ENCODE data around the gene VASN. TPM values are rescaled to one million over a fixed set of nuclear protein-coding genes. Genes with fewer than 3 reads are reported as not detected.
A peak's percentile ranks its signal among the peaks of the same experiment; 100 is the strongest.

VASN gene
- total and polyA plus RNA-seq, 12 donors: 0.77 to 44.7 (median 21.3) TPM

GRCh38 chr16:4323845-4324488 is 47.7 kb upstream of the VASN start:
- peak; percentile 63 to 82 (median 77) for DNase-seq

DNA sequence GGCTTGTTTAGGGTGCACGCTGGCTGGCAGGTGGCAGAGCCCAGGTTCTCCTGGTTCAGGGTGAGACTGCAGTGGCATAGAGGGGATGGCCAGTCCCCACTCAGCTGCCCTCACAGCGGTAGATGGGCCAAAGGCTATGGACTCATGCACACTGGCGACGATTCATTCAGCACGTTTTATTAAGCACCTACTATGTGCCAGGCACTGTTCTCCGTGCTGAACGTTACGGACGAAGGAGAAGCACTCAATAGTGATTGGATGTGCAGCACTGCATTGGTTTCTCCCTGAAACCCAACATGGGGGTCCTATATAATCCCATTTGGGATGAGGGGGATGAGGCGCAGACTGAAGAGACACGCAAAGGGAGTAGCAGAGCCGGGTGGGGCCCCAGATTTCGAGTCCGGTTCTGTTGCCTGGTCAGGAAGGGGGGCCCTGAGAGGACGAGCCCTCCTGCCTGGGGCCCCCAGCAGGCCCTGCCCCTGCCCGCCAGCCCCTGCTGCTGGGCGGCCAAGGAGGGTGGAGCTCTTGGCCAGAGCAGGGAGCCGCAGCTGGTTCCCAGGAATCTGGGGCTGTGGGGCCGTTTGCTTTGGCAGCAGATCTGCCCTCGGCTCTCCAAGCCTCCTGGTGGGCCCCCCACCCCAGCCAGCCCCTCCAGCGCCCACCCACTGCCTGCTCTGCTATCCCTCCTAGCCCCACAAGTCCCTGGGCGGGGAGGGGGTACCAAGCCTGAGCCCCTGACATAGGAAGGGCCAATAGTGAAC is 47.0 kb upstream of the VASN start:
- Histone ChIP-seq H3K27ac (peak overlapping the region; percentile 54 to 97 (median 89)), H3K9me3 (replicated peaks in 1 of 3) (no peaks in the 10 kb centered on the region), H3K4me3 (no peak overlapping the region), H3K36me3 (replicated peaks in 1 of 2) (no peaks in the 10 kb centered on the region), H3K27me3 (no peaks in the 10 kb centered on the region), H3K4me1 (replicated peaks in 1 of 2) (peaks cover 76 to 88% of the 10 kb centered on the region in 2 donors)
- TF ChIP-seq CTCF (IDR thresholded peaks at IDR 0.05) (no peak), POLR2A (IDR thresholded peaks at IDR 0.05) (no peak)
- DNase-seq: no peak
- intact Hi-C loops (cut with DNase I): loop anchor here in 1 of 2 donors (5.0 kb wide), 1 partner anchor 47 kb away; no protein-coding TSS in a partner anchor
- 65 to 76% (median 75%) methylated on average over 16 to 22 of the region's 22 CpGs for WGBS, 4 donors

More at GRCh38 chr16:4323845-4324488, 47.7 kb upstream of the VASN start:
- H3K27ac ChIP-seq: peak overlapping the region; percentile 54 to 97 (median 89)
- no peaks in the 10 kb centered on the region for H3K36me3 ChIP-seq (replicated peaks in 1 of 2)
- 12 to 60% (median 22%) methylated on average over 1 to 12 of the region's 12 CpGs for WGBS, 4 donors
- peak overlapping the region in 1 of 4 donors; percentile 23 for H3K4me3 ChIP-seq
- H3K9me3 ChIP-seq (replicated peaks in 1 of 3): no peaks in the 10 kb centered on the region
- H3K4me1 ChIP-seq (replicated peaks in 1 of 2): peaks cover 79 to 88% of the 10 kb centered on the region in 2 donors
- H3K27me3 ChIP-seq: no peaks in the 10 kb centered on the region
- intact Hi-C loops (cut with DNase I): no loop called here
- TF ChIP-seq CTCF (IDR thresholded peaks at IDR 0.05): no peak
- no peak for TF ChIP-seq POLR2A (IDR thresholded peaks at IDR 0.05)

- no peak for DNase-seq
- TF ChIP-seq POLR2A (IDR thresholded peaks at IDR 0.05) (no peak), CTCF (IDR thresholded peaks at IDR 0.05) (no peak)
- peak overlapping the region in 4 of 5 donors; percentile 70 to 97 (median 90) for H3K27ac ChIP-seq
- intact Hi-C loops (cut with DNase I): loop anchor here in 1 of 2 donors (5.0 kb wide), 1 partner anchor 48 kb away; no protein-coding TSS in a partner anchor
- peaks cover 69 to 88% of the 10 kb centered on the region in 2 donors for H3K4me1 ChIP-seq (replicated peaks in 1 of 2)
- 77 to 92% (median 83%) methylated on average over 3 to 6 of the region's 6 CpGs for WGBS, 4 donors
- no peaks in the 10 kb centered on the region for H3K27me3 ChIP-seq
- no peak overlapping the region for H3K4me3 ChIP-seq
- H3K36me3 ChIP-seq (replicated peaks in 1 of 2): no peaks in the 10 kb centered on the region
- H3K9me3 ChIP-seq (replicated peaks in 1 of 3): no peaks in the 10 kb centered on the region
Measured at GRCh38 chr16:4325253-4325758, 46.3 kb upstream of the VASN start.
